Ovary (tissue), 9 donors: ENCODE results near the gene TMF1. TPM values are rescaled to one million over a fixed set of nuclear protein-coding genes. Genes with fewer than 3 reads are reported as not detected.

Experiments
- DNase-seq, 5 donors: peaks; one replicate each; pipeline ENCODE4 v3.0.0-alpha.2; 2019 to 2020
- H3K27ac ChIP-seq, 2 donors: fragments of 200-600 bp; one replicate each; pipeline versions ENCODE4 v1.5.1 to v1.8.0; 2019 to 2022
- H3K27me3 ChIP-seq: fragments of 200-600 bp; one replicate; pipeline ENCODE4 v1.8.0; 2022
- H3K36me3 ChIP-seq: fragments of 200-600 bp; sonication (generic); one replicate; pipeline ENCODE4 v1.5.1; 2019
- H3K4me1 ChIP-seq: one replicate; pipeline ENCODE4 v1.8.1; 2013; ENCODE audit warnings: mild to moderate bottlenecking, moderate library complexity; ENCODE audit not compliant: insufficient read depth
- H3K4me3 ChIP-seq: fragments of 200-600 bp; sonication (generic); one replicate; pipeline ENCODE4 v1.5.1; 2017
- H3K9me3 ChIP-seq, 2 donors: fragments of 200-600 bp in 1 of 2; sonication (generic) in 1 of 2; one replicate each; pipeline versions ENCODE4 v1.5.1 to v1.8.1; 2013 to 2019; ENCODE audit warnings: mild to moderate bottlenecking in 1 of 2, moderate library complexity in 1 of 2
- CTCF ChIP-seq, 3 donors: fragments of 450-650 bp in 2 of 3; fragments of 200-600 bp in 1 of 3; IDR thresholded peaks; one replicate each; pipeline versions ENCODE4 v1.5.1 to v1.8.0; 2016 to 2022; ENCODE audit warnings: antibody characterized with exemption in 3 of 3, mild to moderate bottlenecking in 1 of 3
- EP300 ChIP-seq: sonication (generic); formaldehyde crosslinking; IDR thresholded peaks from one replicate; pipeline ENCODE4 v1.6.1; 2017; ENCODE audit warnings: antibody characterized with exemption
- POLR2A ChIP-seq: fragments of 450-650 bp; IDR thresholded peaks from one replicate; pipeline ENCODE4 v1.6.1; 2017; ENCODE audit warnings: antibody characterized with exemption, mild to moderate bottlenecking, moderate library complexity
- WGBS, 3 donors: extraction: QIAGEN DNeasy Blood & Tissue Kit in 1 of 3; methylation state at CpG; one replicate each; pipeline versions ENCODE4 v1.1.5 to v1.1.7; 2013 to 2017; 5-methylcytosine and 5-hydroxymethylcytosine counted together
- intact Hi-C, 4 donors: fragments of 100-400 bp; cut with DNase I; formaldehyde crosslinking; loops; one replicate each; pipeline versions ENCODE4 v1.11.0 to v1.15.1; 2022 to 2023
- polyA plus RNA-seq, 2 donors: library from polyadenylated mRNA; stranded (reverse); fragments of 200-250 nt in 1 of 2; fragments of 350-450 nt in 1 of 2; fragmentation: Illumina TruSeq in 1 of 2; extraction: RNeasy Lipid Tissue Mini Kit (QIAGEN cat#74804) in 1 of 2; gene quantifications; one replicate each; pipeline ENCODE4 v1.2.3, GENCODE V29; 2013 to 2014
- total RNA-seq, 7 donors: library from RNA; depleted of rRNA in 2 of 7; stranded (reverse); fragments of >200 nt in 2 of 7; fragmentation: NEBNext Ultra II Directional in 3 of 7; extraction: Animal tissue kit (Norgen Biotek cat#: 25700) in 3 of 7; gene quantifications; one replicate each; pipeline versions ENCODE4 v1.1.0 to v1.2.4, GENCODE V29; 2016 to 2023
- donor health status: DM: no; HTN: no; CAD: no; lungs with moderate emphysema.
- donor health status: DM: no; HTN: no; CAD: no.
- donor health status: Bipolar disorder and iron deficiency.
- donor health status: DM: yes; HTN: yes; CAD: no.
- donor health status: DM: no; HTN: no; CAD: no.
- donor health status: DM: yes; HTN: yes; CAD: no.

TMF1 gene
- total and polyA plus RNA-seq, 9 donors: 10.7 to 36.4 (median 28.3) TPM

DNA sequence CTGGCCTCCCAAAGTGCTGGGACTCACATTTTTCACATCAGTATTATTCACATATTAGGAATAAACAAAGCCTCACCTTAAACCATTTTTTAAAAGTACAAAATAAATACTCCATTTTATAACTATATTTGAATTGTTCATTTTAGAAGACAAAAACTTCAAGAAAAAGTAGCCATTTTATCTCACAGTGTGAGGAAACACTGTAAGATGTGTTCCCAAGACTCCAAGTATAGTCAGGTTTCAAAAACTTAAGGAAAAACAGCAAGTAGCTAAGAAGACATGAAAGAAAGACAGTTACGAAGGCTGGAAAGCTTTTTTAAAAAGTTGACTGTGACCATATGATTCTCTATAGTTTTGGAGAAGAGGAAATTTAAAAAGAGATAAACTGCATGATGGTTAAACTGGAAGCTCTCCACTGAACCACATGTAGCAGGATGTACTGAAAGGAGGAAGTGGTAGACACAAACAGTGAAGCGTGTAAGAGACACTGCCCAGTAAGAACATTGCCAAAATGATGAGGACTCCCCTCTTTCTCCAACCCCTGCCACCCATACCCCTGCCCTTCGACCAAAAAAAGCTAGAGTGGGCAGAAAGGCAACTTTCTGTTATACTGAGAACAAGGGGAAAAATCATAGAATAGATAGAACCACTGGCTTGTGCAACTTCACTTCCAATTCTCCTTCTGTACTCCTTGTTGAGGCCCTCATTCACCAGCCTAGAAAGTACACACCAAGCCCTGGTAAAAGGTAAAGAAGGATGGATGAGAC, 6.2 kb upstream of the TMF1 start:
- intact Hi-C loops: no loop called here
- no peaks in the 10 kb centered on the region for H3K27me3 ChIP-seq
- no peaks in the 10 kb centered on the region for H3K36me3 ChIP-seq
- WGBS, 3 donors: 92 to 95% (median 92%) methylated on average over 3 of the region's 3 CpGs
- no peak overlapping the region for H3K27ac ChIP-seq
- DNase-seq: no peak
- TF ChIP-seq POLR2A (no peak), CTCF (IDR thresholded peaks at IDR 0.05) (no peak), EP300 (no peak)
- H3K4me3 ChIP-seq: no peak overlapping the region
- no peaks in the 10 kb centered on the region for H3K9me3 ChIP-seq
- H3K4me1 ChIP-seq: no peaks in the 10 kb centered on the region

GRCh38 chr3:69052472-69052898, 352 bp upstream of the TMF1 start:
- Histone ChIP-seq H3K4me1 (peaks cover 4% of the 10 kb centered on the region), H3K27ac (peak overlapping the region in 1 of 2 donors; percentile 90), H3K27me3 (no peaks in the 10 kb centered on the region), H3K36me3 (no peaks in the 10 kb centered on the region), H3K4me3 (peak overlapping the region; percentile 70), H3K9me3 (no peaks in the 10 kb centered on the region)
- WGBS, 3 donors: 9 to 10% (median 9%) methylated on average over 9 of the region's 9 CpGs
- TF ChIP-seq CTCF (IDR thresholded peaks at IDR 0.05) (no peak), POLR2A (no peak), EP300 (no peak)
- DNase-seq: no peak
- intact Hi-C loops: no loop called here

- Histone ChIP-seq H3K4me3 (no peak overlapping the region), H3K27me3 (no peaks in the 10 kb centered on the region), H3K27ac (no peak overlapping the region), H3K36me3 (no peaks in the 10 kb centered on the region), H3K9me3 (no peaks in the 10 kb centered on the region), H3K4me1 (peaks cover 5% of the 10 kb centered on the region)
- intact Hi-C loops: no loop called here
- DNase-seq: no peak
- TF ChIP-seq CTCF (IDR thresholded peaks at IDR 0.05): no peak
- TF ChIP-seq EP300: no peak
- no peak for TF ChIP-seq POLR2A
- 87 to 98% (median 93%) methylated on average over 2 of the region's 2 CpGs for WGBS, 3 donors
These were observed 3.1 kb downstream of the TMF1 start for GRCh38 chr3:69048990-69049389.

DNA sequence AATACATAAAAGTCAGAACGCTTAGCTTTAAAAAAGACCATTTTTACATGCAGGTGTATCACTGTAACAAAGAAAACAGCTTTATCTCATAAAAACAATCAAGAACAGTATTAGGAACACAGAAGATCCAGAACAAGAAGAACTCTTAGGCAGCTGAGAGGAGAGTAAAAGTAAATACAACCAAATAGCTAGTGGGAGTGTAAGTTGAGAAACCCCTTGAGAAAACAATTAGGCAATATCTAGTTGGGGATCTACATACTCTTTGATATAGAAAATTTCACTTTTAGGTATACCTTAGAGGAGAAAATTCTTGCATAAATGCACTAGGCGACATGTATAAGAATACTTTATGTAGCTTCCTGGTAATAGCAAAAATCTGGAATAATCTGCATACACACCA, 7.5 kb downstream of the TMF1 start:
- no peaks in the 10 kb centered on the region for H3K9me3 ChIP-seq
- no peaks in the 10 kb centered on the region for H3K27me3 ChIP-seq
- H3K4me3 ChIP-seq: no peak overlapping the region
- no peak for DNase-seq
- H3K36me3 ChIP-seq: no peaks in the 10 kb centered on the region
- peaks cover 1% of the 10 kb centered on the region for H3K4me1 ChIP-seq
- 87 to 92% (median 90%) methylated on average over 2 of the region's 2 CpGs for WGBS, 3 donors
- TF ChIP-seq EP300 (no peak), POLR2A (no peak), CTCF (IDR thresholded peaks at IDR 0.05) (no peak)
- no peak overlapping the region for H3K27ac ChIP-seq
- intact Hi-C loops: loop anchor here in 1 of 4 donors (2.0 kb wide), 1 partner anchor 26 kb away; no protein-coding TSS in a partner anchor
